Activated CD4-positive, alpha-beta T cell treated with anti-CD3 and anti-CD28 coated beads for 48 hours (primary cell): ENCODE data around the gene KDELR3.
"Not testable (repeated sequence)": the region's sequence is repeated elsewhere in the genome, so short reads cannot be mapped to it uniquely, and the experiment has no call there.

Source experiments
- DNase-seq: peaks from one replicate; pipeline ENCODE4 v3.0.0-alpha.2; 2020

KDELR3 gene

DNA sequence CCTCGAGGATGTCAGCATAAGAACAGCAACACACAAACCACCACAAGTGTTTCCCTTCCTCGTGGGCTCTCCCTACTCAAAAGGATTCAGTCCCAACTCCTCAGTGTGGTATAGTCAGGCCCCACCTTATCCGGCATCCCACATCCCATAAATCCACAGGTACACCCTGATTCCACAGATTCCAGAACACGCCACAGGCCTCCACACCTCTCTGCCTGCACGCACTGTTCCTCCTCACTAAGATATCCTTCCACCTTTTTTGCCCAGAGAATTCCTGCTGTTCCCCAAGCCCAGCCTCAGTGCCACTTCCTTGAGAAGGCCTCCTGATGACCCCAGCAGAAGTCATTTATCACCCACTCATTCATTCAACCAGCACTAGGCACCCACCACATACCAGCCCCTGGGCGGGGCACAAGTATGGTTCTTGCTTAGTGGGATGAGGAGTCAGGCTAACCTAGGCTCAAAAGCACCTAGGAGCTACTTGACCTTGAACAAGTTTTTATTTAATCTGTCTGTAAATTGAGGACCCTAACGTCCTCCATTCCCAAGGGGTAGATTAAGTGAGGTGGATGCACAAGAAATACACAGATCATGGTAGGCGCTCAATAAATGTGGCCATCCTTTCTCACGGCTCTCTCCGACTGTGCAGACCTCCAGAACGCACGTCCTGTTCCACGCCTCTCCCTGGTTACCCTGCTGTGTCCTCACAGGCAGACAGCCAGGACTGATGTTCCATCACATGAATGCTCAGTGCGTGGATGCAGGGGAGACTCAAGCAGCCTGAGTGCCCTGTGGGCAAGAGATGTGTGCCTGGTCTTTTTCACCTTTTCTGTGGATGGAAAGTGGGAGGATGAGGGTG, 10.8 kb upstream of the KDELR3 start:
- no peak for DNase-seq

DNA sequence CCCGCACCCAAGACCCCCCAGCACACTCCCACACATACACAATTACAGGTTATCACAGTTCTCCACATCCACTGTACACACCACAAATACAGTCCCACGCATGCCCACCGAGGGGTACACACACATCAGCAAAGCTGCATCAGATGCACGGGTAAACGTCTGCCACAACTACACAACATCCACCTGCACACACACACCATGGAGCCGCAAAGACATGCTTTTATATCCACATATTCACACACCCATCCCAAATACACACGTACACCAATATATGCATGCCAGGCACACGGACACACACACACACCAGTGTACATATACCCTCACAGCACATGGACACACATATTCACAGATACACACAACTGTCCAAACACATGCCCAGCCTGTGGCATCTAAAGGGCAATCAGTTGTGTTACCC, 7.5 kb upstream of the KDELR3 start:
- no peak for DNase-seq

DNA sequence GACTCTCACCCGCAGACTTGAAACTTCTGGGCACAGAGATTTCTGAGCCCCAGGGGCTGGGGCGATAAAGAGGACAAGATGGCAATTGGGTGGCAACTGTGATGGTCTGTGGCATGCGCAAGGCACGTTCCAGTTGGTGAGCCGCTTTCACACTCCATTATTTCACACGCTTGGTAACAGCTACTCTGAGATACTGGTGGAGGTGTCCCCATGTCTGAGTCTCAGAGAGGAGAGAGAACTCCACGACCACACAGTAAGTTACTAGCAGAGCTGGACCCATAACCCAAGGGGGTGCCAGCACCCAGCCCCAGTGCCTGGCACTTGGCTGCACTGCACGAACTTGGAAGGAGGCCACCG, 6.9 kb upstream of the KDELR3 start:
- no peak for DNase-seq

DNA sequence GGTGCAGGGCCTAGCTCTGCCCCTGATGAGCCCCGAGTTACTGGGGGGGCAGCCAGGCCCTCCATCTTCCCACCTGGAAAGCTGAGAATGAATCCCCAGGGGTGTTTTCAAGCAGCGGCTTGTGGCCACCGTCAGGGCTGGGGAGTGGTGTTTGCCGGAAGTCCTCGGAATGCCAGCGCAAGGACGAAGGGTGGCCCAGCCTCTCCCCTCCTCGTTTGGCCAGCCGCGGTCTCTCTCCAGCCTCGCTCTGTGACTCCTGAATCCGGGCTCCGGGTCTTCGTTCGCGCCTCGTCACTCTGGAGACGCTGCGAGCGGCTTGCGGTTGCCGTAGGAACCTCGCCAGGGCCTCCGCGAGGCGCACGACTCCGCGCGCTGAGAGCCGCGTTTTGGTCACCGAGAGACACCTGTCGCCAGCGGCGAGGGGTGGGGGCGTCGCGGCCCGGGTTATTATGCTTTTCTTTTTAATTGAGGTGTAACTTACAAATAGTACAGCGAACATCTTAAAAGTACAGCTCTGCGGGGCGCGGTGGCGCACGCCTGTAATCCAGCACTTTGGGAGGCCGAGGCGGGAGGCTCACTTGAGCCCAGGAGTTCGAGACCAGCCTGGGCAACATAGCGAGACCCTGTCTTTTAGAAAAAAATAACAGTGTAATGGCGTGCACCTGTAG, 6.3 kb upstream of the KDELR3 start:
- DNase-seq = peak; percentile 81

DNA sequence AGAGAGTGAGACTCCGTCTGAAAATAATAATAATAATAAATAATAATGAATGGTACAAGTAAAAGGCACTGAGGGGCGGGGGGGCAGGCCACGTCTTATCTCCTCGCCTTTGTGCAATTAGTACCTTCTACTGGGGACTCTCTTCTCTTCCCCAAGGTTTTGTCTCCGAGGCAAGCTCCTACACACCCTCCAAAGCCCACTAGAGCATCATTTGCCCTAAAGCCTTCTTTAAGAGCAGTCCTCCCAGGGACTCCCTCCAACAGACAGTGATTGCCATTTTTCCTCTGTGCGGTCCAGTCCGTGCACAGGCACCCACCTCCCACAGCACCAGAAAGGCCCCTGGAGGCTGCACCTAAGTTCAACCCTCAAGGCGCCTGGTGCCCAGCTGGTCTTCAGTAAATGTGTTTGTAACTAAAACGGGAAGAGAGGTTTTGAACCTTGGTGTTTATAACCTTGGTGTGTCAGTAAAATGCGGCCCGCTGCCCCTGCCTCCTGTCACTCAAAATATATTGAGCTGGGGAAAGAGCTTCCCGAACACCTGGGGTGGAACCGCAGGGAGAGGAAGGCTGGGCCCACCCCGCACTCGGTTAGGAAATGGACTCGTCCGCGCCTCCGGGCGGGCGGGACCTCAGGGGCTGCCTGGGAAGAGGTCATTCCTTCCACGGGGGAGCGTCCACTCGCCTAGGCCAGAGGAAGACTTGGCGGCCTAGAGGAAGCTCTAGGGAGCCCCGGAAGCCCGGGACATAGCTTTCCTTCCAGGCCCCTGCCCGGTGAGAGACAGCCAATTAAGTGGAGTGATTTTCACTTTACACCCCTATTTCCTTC, 4.7 kb upstream of the KDELR3 start:
- DNase-seq = no peak

DNA sequence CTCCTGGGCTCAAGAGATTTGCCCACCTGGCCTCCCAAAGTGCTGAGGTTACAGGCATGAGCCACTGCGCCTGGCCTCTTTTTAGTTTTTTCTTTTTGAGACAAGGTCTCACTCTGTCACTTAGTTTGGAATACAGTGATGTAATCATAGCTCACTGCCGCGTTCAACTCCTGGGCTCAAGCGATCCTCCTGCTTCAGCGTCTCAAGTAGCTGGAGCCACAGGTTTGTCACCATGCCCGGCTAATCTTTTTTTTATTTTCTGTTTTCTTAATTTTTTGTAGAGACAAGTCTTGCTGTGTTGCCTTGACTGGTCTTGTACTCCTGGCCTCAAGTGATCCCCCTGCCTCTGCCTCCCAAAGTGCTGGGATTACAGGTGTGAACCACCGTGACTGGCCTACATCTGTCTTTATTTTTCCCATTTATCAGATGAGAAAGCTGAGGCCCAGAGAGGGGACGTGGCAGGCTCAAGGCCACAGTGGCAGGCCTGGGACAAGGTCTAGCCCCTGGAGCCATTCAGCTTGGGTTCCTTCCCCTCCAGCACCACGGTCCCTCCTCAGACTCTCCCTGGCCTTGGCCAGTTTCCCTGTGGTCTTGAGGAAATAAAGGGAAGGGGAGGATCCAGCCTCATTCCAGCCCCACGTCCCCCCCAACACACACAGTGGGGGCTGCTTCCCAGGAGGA, 2.8 kb upstream of the KDELR3 start:
- no peak for DNase-seq

DNA sequence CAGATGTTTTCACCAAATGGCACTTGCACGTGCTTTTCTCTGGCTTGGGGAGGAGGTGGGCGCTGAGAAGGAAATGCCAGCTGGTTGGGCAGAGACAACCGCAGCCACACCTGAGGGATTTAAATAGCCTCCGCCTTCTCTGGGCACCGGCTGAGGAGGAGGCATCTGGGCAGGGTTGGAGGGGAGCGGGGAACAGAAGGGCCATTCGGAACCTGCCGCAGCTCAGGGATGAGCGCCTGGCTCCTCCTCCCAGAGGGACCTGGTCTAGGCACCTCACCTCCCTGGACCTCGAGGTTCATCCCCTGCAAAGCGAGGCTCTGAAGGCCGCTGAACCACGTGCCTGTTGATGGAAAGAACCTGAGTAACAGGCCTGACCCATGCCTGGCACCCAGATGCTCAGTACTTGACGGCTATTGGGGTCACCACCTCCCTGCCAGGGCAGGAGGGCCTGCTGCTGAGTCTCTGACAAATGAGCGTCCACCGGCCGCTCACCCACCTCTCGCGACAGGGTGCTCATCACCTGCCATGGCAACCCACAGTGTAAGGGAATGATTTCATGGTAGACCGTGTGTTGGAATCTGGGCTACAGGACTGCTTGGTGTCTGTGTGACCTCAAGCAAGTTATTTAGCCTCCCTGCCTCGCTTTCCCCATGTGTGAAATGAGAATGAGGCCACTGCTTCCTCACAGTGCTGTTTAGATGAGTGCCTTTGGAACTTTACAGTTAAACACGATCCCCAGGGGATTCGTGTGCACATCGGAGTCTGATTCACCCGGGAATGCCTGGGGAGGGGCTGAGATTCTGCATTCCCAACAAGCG, 2.0 kb upstream of the KDELR3 start:
- DNase-seq = no peak

DNA sequence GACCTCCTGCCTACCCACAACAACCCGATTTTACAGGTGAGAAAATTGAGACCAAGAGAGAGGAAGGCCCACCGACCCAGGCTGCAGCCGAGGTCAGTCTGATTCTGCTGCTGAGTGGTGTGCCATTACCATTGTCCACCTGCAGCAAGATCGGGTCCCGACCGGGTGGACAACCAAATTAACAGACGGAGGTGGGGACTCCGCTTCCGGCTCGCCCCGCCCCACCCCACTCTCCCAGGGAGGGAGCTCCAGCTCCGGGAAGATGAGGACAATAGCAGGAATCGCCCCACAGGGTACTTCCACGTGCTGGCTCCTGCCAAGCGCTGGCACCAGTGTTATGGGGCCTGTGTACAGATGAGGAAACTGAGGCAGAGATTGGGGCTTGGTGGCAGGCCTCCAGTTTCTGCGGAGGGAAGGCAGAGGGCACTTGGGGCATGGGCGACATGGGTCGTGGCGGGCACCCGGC, 425 bp upstream of the KDELR3 start:
- no peak for DNase-seq

DNA sequence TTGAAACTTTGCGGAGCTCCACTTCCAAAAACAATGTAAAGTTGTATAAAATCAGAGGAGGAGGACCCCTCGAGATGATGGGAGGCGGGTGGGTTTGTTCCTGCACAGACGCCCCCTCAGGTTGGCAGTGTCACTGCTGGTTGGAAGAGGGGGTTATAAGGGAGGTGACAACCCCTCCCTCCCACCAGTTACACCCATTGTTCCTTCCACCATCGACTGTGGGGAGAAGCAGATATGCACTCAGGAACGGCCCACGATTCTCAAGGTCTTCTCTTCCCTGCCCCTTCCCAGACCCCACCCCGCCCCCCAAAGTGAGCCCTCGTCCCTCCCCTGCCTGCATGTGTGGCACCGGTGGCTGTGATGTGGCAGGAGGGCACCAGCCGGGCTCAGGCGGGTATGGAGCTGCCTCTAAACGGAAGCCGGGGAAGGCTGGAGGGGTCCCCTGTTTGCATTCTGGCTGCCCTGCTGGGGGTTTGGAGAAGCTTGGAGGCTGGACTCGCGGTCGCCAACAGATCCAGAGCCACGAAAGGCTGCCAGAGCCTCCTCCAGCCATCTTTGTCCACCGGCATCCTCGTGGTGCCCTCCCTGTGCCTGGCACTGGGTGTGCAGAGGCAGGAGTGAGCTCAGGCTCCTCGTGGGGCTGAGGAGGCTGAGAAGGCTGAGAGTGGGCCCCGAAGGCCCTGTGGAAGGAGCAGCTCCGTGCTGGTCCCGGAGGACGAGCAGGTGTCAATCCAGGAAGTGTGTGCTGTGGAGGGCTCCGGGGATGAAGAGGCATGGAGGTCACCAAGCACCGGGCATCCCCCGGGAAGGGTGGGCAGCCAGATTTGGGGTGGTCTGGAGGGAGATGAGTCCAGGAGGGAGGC, 778 bp downstream of the KDELR3 start:
- no peak for DNase-seq

DNA sequence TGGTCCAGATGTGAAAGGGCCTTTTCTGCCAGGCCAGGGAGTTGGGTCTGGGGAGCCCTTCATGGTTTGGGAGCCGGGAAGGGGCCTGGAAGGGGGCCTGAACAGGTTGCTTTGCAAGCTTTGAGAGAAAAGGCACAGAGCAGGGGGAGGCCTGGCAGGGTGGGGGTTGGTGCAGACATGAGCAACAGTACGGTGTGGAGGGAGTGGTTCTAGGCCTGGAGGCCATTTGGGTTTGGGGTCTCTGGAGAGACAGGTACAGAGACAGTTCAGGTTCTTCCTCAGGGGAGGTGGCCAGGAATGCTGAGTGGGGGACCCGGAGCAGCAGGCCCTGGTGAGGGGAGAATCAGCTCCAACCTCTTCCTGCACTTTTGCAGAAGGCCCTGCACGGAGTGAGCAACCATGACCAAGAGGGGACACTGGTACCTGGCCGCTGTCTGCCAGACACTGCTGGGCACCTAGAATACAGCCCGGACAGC, 1.4 kb downstream of the KDELR3 start:
- no peak for DNase-seq

DNA sequence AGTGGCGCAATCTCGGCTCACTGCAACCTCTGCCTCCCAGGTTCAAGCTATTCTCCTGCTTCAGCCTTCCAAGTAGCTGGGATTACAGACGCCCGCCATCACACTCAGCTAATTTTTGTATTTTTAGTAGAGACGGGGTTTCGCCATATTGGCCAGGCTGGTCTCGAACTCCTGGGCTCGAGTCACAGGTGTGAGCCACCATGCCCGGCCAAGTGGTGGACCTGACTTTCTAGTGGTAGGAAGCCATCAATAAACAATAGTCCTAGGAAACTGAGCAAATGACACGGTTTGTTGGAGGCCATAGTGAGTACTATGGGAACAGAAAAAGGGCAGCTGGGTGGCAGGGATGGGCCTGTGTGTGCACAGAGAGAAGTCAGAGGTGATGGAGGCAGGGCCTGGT, 2.3 kb downstream of the KDELR3 start:
- DNase-seq = not testable (repeated sequence)

DNA sequence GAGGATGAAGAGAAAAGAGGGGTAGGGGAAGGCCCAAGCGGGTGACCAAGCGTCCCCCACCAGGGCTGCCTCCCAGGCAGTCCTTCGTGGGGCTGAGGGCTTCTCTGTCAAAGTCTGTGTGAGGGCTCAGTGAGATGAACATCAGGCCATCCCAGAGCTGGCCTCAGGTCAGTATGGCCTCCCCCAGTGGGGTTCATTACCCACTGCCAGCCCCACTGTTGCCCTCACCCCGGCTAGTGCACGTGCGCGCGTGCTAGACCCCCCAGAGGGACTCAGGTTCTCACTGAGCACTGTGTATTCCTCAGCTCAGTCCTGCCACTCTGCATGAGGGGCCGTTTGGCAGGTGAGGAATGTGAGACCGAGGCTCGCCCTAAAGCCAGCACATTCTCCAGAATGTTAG, 3.3 kb downstream of the KDELR3 start:
- no peak for DNase-seq

DNA sequence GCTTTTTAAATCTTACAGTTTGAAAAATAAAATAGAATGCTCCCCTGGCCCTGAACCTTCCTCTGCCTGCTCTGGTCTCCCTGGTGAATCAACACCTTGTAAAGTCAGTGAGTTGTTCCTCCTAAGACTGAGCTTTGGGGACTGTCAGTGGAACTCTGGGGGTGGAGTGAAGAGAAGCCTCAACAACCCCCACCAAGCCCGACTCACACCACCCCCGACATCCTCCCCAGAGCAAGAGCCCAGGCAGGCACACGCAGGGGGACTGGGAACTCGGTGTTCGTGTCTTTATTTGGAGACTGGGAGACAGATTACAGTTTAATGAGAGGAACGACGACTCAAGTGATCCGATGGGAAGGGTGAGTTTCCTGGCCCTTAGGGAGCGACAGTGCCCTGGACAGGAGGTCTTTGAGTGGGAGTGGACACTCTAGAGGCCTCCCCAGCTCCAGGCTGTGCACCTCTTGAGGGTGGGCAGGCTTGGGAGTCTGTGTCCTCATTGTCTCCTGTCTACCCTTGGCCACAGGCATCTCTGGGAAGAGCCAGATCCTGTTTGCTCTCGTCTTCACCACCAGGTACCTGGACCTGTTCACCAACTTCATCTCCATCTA, 6.2 kb downstream of the KDELR3 start:
- no peak for DNase-seq

DNA sequence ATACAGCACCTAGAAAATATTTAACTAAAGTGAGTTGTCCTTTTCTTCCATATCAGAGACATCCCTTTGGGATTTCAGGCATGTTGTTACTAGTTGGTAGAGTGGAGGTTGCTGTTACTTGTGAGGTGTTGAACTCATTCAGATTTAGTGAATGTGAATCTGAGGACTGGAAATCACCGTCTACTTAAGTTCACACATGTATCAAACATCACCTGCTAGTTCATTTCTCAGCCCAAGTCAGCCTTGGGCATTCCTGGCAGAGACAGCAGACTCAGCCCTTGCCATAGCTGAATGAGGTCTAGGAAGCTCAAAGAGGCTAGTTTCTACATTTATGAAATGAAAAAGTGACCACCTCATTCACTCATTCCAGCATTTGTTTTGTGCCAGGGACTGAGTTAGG, 9.7 kb downstream of the KDELR3 start:
- no peak for DNase-seq

DNA sequence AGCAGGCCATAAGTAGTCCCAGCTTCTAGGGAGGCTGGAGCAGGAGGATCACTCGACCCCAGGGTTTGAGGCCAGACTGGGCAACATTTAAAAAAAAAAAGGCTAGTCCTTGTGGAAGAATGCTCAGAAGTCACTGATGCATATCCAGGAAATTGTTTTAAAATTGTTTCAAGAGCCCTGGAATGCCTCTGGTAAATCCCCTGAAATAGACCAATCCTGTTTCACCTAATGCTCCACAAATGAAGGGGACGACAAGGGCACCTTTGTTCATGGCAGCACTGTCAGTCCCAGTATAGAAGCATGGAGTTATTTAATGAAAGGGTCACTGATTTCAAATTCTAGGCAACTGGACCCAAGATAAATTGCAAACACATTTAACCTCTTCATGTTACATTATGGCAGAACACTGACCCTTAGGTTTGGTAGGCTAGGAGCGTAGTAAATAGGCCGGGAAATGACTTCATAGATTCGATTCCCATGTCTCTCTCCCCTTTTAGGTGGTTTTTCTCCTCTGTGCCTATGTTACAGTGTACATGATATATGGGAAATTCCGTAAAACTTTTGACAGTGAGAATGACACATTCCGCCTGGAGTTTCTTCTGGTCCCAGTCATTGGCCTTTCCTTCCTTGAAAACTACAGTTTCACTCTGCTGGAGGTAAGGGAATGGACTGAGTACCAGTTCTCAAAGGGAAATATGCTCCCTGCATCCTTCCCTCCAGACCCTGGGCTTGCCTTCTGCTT, 11.4 kb downstream of the KDELR3 start:
- no peak for DNase-seq

DNA sequence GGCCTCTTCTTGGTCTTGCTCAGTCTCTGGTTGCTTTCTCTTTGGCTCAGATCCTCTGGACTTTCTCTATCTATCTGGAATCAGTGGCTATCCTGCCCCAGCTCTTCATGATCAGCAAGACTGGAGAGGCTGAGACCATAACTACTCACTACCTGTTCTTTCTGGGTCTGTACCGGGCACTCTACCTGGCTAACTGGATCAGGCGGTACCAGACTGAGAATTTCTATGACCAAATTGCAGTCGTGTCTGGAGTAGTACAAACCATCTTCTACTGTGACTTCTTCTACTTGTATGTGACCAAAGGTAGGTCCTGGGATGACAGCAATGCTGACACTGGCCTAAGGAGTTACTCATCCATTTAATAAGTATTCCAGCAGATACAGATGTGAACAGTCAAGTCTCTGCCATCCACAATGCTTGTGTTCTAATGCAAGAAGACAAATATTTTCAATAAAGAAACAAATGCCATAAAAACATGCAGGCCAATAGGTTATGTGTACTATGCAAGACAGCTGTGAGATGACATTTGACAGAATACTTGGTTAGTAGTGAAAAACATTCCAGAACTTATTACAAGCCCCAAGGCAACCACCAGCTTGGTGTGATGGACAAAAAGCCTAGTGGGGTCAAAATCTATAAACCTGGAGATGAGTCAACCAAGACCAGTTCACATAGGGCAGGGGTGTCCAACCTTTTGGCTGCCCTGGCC, 13.4 kb downstream of the KDELR3 start:
- no peak for DNase-seq

DNA sequence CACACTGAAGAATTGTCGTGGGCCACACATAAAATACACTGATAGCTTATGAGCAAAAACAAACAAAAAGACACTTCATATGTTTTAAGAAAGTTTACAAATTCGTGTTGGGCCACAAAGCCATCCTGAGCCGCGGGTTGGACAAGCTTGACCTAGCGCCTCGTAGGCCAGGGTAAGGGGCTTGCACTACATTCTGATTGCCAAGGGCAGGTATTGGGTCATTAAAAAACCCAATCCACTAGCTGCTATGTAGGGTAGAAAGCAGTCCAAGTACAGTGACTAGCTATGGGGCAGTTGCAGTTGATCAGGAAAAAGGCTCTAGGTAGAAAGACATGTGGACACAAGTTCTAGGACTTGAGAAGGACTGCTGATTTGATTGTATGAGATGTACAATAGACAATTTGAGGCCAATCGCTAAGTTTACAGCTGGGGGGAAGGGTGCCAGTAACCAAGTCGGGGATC, 14.0 kb downstream of the KDELR3 start:
- DNase-seq = no peak

DNA sequence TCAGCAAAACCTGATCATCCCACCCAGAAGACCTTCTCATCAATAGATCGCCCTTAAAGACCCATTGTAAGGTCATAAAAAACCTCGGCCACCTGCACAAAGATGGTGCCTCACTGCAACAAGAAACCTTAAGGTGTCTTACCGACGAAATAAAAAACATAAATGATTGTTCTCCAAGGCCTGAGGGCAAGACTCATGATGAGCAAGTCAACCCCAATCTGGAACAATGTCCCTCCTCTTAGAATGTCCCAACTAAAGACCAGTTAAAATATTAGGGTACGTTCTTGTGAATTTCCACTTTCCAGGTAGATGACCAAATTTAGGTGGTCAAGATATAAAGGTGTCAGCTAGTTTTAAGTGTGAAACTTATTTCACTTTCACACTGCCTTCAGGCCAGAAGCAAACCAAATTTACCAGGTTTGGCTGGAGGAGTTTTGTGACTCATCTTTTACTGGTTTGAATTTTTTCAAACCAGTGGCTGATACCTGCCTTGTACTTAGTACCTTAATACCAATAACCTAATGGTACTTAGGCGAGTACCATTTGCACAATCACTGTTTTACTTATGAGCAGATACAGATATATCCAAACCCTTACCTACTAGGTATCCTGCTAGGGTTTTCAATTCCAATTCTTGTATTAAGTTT, 14.9 kb downstream of the KDELR3 start:
- DNase-seq = no peak
